GM23338 (cell line): Measurements from ENCODE around the gene ZNF441. TPM values are rescaled to one million over a fixed set of nuclear protein-coding genes. Genes with fewer than 3 reads are reported as not detected.

Source experiments
- ATAC-seq: fragments of 200-7000 bp; cut with Tn5 transposase; 3 replicates; pipeline ENCODE4 v1.9.1; 2020
- DNase-seq: peaks from one replicate; pipeline ENCODE4 v3.0.0-alpha.2; 2015; ENCODE audit warnings: low spot score
- H2AFZ ChIP-seq: fragments of 200-600 bp; sonication (generic); 2 replicates; pipeline ENCODE4 v1.8.0; 2016; ENCODE audit warnings: antibody characterized with exemption, mild to moderate bottlenecking, moderate library complexity
- H3F3A ChIP-seq: fragments of 200-600 bp; sonication (generic); replicated peaks from 2 replicates; pipeline ENCODE4 v1.8.0; 2017; ENCODE audit warnings: antibody characterized with exemption, mixed run types, low read depth
- H3K27ac ChIP-seq: fragments of 200-600 bp; sonication (generic); 2 replicates; pipeline ENCODE4 v1.6.1; 2016; ENCODE audit warnings: low read depth
- H3K27me3 ChIP-seq: fragments of 200-600 bp; sonication (generic); 2 replicates; pipeline ENCODE4 v1.8.0; 2016; ENCODE audit warnings: mild to moderate bottlenecking, mixed run types, moderate library complexity; ENCODE audit not compliant: insufficient read depth
- H3K36me3 ChIP-seq: fragments of 200-600 bp; sonication (generic); 2 replicates; pipeline ENCODE4 v1.8.0; 2016; ENCODE audit warnings: mild to moderate bottlenecking; ENCODE audit not compliant: insufficient read depth
- H3K4me1 ChIP-seq: fragments of 200-600 bp; sonication (generic); 2 replicates; pipeline ENCODE4 v1.8.0; 2016; ENCODE audit warnings: mild to moderate bottlenecking, moderate library complexity; ENCODE audit not compliant: insufficient read depth
- H3K4me2 ChIP-seq: fragments of 200-600 bp; sonication (generic); 2 replicates; pipeline ENCODE4 v1.7.1; 2017; ENCODE audit warnings: mixed run types
- H3K4me3 ChIP-seq: fragments of 200-600 bp; sonication (generic); 2 replicates; pipeline ENCODE4 v1.6.1; 2016; ENCODE audit warnings: mixed run types
- H3K79me2 ChIP-seq: fragments of 200-600 bp; sonication (generic); replicated peaks from 2 replicates; pipeline ENCODE4 v1.8.0; 2017; ENCODE audit warnings: mild to moderate bottlenecking; ENCODE audit not compliant: insufficient read depth
- H3K9me2 ChIP-seq: fragments of 200-600 bp; sonication (generic); 2 replicates; pipeline ENCODE4 v1.8.0; 2017; ENCODE audit not compliant: insufficient read depth
- H4K20me1 ChIP-seq: fragments of 200-600 bp; sonication (generic); replicated peaks from 2 replicates; pipeline ENCODE4 v1.8.0; 2017; ENCODE audit warnings: mild to moderate bottlenecking; ENCODE audit not compliant: insufficient read depth
- H3K27ac Mint-ChIP-seq: 2 replicates; pipeline ENCODE4 v1.8.0; 2020; ENCODE audit warnings: inconsistent platforms, mild to moderate bottlenecking, moderate library complexity, mixed read lengths
- H3K27me3 Mint-ChIP-seq: 3 replicates; pipeline ENCODE4 v1.8.0; 2022; ENCODE audit warnings: low read depth, mild to moderate bottlenecking, moderate library complexity, mixed read lengths, inconsistent platforms; ENCODE audit not compliant: insufficient read depth, poor library complexity
- H3K36me3 Mint-ChIP-seq: 3 replicates; pipeline ENCODE4 v1.8.0; 2021; ENCODE audit warnings: low read depth, mild to moderate bottlenecking, inconsistent platforms, moderate library complexity, mixed read lengths
- H3K4me1 Mint-ChIP-seq: 3 replicates; pipeline ENCODE4 v1.8.0; 2020; ENCODE audit warnings: mild to moderate bottlenecking, inconsistent platforms, mixed read lengths
- H3K4me3 Mint-ChIP-seq: 3 replicates; pipeline ENCODE4 v1.8.0; 2021; ENCODE audit warnings: moderate library complexity, mild to moderate bottlenecking, inconsistent platforms, mixed read lengths
- H3K9me3 Mint-ChIP-seq: 3 replicates; pipeline ENCODE4 v1.8.0; 2020; ENCODE audit warnings: moderate library complexity, mild to moderate bottlenecking, inconsistent platforms, mixed read lengths
- CREB1 ChIP-seq: fragments of 250-450 bp; sonication (Bioruptor Pico); IDR thresholded peaks from 2 replicates; pipeline ENCODE4 v1.5.0; 2020; ENCODE audit warnings: low read depth, mild to moderate bottlenecking, moderate library complexity
- CTCF ChIP-seq, 2 experiments: fragments of 200-600 bp in 1 of 2; sonication (generic) in 1 of 2; conservative IDR thresholded peaks; 2 replicates each; pipeline versions ENCODE4 v1.5.1 to v1.6.1; 2016 to 2017; ENCODE audit warnings: antibody characterized with exemption in 2 of 2, low read depth in 2 of 2, mild to moderate bottlenecking in 2 of 2, moderate library complexity in 1 of 2
- ETS1 ChIP-seq: IDR thresholded peaks from 2 replicates; pipeline ENCODE4 v1.6.1; 2016; ENCODE audit warnings: antibody characterized with exemption
- EZH2 ChIP-seq: fragments of 200-600 bp; sonication (generic); IDR thresholded peaks from one replicate; pipeline ENCODE4 v1.8.0; 2017; ENCODE audit warnings: antibody characterized with exemption, mild to moderate bottlenecking, low read depth; ENCODE audit not compliant: unreplicated experiment
- EZH2phosphoT487 ChIP-seq: fragments of 200-600 bp; sonication (generic); IDR thresholded peaks from one replicate; pipeline ENCODE4 v1.8.1; 2018; ENCODE audit warnings: antibody characterized with exemption; ENCODE audit not compliant: unreplicated experiment
- NANOG ChIP-seq: IDR thresholded peaks from 2 replicates; pipeline ENCODE4 v1.6.1; 2016; ENCODE audit warnings: antibody characterized with exemption, borderline replicate concordance
- POLR2AphosphoS5 ChIP-seq: IDR thresholded peaks from 2 replicates; pipeline ENCODE4 v1.6.1; 2016; ENCODE audit warnings: antibody characterized with exemption, low read depth
- REST ChIP-seq: IDR thresholded peaks from one replicate; pipeline ENCODE4 v1.6.1; 2018; ENCODE audit warnings: antibody characterized with exemption; ENCODE audit not compliant: unreplicated experiment
- STAT1 ChIP-seq: IDR thresholded peaks from one replicate; pipeline ENCODE4 v1.6.1; 2016; ENCODE audit warnings: antibody characterized with exemption; ENCODE audit not compliant: unreplicated experiment
- ZNF114 ChIP-seq: fragments of 250-450 bp; sonication (Bioruptor Pico); IDR thresholded peaks from 2 replicates; pipeline ENCODE4 v1.5.0; 2020; ENCODE audit warnings: mild to moderate bottlenecking, moderate library complexity
- polyA plus RNA-seq: library from polyadenylated mRNA; unstranded; fragments of >200 nt; fragmentation: Nextera tagmentation; extraction: Ambion mirVana; gene quantifications from 2 replicates; pipeline ENCODE4 v1.2.1, GENCODE V29; 2016
- total RNA-seq: library from RNA; depleted of rRNA; stranded (reverse); fragments of >200 nt; shearing (Covaris generic); gene quantifications from 2 replicates; pipeline ENCODE4 v1.2.3, GENCODE V29; 2014

The ZNF441 gene
- total and polyA plus RNA-seq, 2 experiments from 2014 or later: 0.40 to 0.52 TPM

GRCh38 chr19:11749751-11750150 lies 17.0 kb upstream of the ZNF441 start (continued):
- no peak for TF ChIP-seq CREB1 (CRISPR knock-in tag)
- TF ChIP-seq EZH2phosphoT487: no peak
- no peak for TF ChIP-seq ETS1

- H2AFZ ChIP-seq: no peak overlapping the region
- H3K4me1 Mint-ChIP-seq: no peaks in the 10 kb centered on the region
- peaks cover 86% of the 10 kb centered on the region for H3K9me3 Mint-ChIP-seq
- no peak overlapping the region for H3K4me3 Mint-ChIP-seq
- peaks cover 14% of the 10 kb centered on the region; the same call in 2 of the 3 replicates for H3K36me3 Mint-ChIP-seq
- H3K4me2 ChIP-seq: no peak overlapping the region
- H3K36me3 ChIP-seq: peaks cover 3% of the 10 kb centered on the region; the same call in 1 of the 2 replicates
- H3K4me3 ChIP-seq: no peak overlapping the region
- H3K27me3 Mint-ChIP-seq: peaks cover 1% of the 10 kb centered on the region
- no peaks in the 10 kb centered on the region for H3F3A ChIP-seq
- no peaks in the 10 kb centered on the region for H3K79me2 ChIP-seq
- no peaks in the 10 kb centered on the region for H4K20me1 ChIP-seq
- ATAC-seq (no peak), DNase-seq (no peak)
- no peaks in the 10 kb centered on the region for H3K4me1 ChIP-seq
- H3K9me2 ChIP-seq: no peaks in the 10 kb centered on the region
- no peaks in the 10 kb centered on the region for H3K27me3 ChIP-seq
- TF ChIP-seq CREB1 (CRISPR knock-in tag) (no peak), CTCF (conservative IDR thresholded peaks at IDR 0.05; ENCODE audit: low read depth in 2 of 2) (no peak), STAT1 (no peak), ETS1 (no peak)
- no peak overlapping the region for H3K27ac ChIP-seq
- no peak overlapping the region for H3K27ac Mint-ChIP-seq
Observed at GRCh38 chr19:11752244-11752736, 14.5 kb upstream of the ZNF441 start.

GRCh38 chr19:11754663-11755062 lies 12.1 kb upstream of the ZNF441 start:
- H3K36me3 ChIP-seq: peaks cover 3% of the 10 kb centered on the region; the same call in 1 of the 2 replicates
- Mint-ChIP-seq H3K27ac (no peak overlapping the region), H3K4me3 (no peak overlapping the region), H3K36me3 (peaks cover 3% of the 10 kb centered on the region; the same call in 1 of the 3 replicates), H3K27me3 (peaks cover 1% of the 10 kb centered on the region), H3K4me1 (no peaks in the 10 kb centered on the region), H3K9me3 (peaks cover 80% of the 10 kb centered on the region)
- H3K79me2 ChIP-seq: no peaks in the 10 kb centered on the region
- no peaks in the 10 kb centered on the region for H3K4me1 ChIP-seq
- no peak overlapping the region for H2AFZ ChIP-seq
- H3K27me3 ChIP-seq: no peaks in the 10 kb centered on the region
- no peaks in the 10 kb centered on the region for H3F3A ChIP-seq
- ATAC-seq: no peak
- H3K4me3 ChIP-seq: no peak overlapping the region
- H4K20me1 ChIP-seq: no peaks in the 10 kb centered on the region
- H3K9me2 ChIP-seq: no peaks in the 10 kb centered on the region
- no peak overlapping the region for H3K4me2 ChIP-seq
- DNase-seq: no peak
- no peak overlapping the region for H3K27ac ChIP-seq
- TF ChIP-seq NANOG: no peak
- no peak for TF ChIP-seq ETS1
- TF ChIP-seq CREB1 (CRISPR knock-in tag): no peak
- TF ChIP-seq EZH2phosphoT487: no peak
- TF ChIP-seq STAT1: no peak
- no peak for TF ChIP-seq EZH2
- no peak for TF ChIP-seq CTCF (conservative IDR thresholded peaks at IDR 0.05; ENCODE audit: low read depth in 2 of 2)
- TF ChIP-seq ZNF114 (CRISPR knock-in tag): no peak
- no peak for TF ChIP-seq POLR2AphosphoS5
- TF ChIP-seq REST: no peak
